ENCODE data around the gene PLXNB2.
A peak's percentile ranks its signal among the peaks of the same experiment; 100 is the strongest.

Gene PLXNB2

DNA sequence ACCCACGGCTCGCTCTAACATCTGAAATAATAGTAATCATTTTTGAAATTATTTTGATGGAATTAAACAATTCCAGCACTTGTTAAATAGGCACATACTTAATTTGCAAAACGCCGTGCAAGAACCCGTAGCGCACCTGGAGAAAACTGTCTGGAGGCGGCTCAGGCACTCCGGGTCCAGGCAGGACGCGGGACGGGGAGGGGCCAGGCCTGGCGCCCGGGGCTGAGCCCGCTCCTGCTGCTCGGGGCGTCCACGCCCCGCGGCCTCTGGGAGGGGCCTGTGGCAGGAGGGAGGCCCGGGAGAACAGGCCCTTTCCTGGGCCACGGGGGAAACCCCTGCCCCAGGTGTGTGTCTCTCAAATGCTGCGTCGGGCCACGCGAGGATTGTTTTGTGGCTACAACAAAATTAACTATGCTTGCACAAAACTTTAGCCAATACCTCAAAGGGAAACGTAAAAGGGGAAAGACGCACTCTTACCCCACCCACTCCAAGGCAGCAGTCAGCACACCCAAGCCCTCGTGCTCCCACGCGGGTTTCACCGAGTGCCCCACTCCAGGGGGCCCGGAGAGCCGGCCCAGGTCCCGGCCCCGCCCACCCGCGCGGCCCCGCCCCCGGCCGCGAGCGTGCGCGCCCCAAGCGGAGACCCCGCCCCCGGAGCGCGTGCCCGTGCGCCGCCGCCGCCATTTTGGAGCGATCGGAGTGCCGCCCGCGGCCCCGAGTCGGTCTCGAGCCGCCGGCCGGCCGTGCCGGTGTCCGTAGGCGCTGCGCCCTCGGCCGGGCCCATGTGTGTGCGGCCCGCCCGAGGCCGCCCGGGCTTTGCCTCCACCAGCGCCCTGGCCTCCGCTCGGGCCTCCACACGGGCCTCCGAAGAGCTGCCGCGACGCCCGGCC, 35.5 kb upstream of the PLXNB2 start, which contains the start of gene PPP6R2 (continued):
- peak; percentile 65; the same call in 1 of the 2 replicates for TF ChIP-seq KLF9 (tag by site-specific recombination; IDR thresholded peaks at IDR 0.05; ENCODE audit: low read depth)
- no peak for TF ChIP-seq ZNF621 (tag by site-specific recombination; IDR thresholded peaks at IDR 0.05)
- no peak for TF ChIP-seq TRIM28 (IDR thresholded peaks at IDR 0.05; ENCODE audit: borderline replicate concordance, low read length)
- TF ChIP-seq ZNF514 (tag by site-specific recombination; IDR thresholded peaks at IDR 0.05): no peak
- TF ChIP-seq, protein P1, sequence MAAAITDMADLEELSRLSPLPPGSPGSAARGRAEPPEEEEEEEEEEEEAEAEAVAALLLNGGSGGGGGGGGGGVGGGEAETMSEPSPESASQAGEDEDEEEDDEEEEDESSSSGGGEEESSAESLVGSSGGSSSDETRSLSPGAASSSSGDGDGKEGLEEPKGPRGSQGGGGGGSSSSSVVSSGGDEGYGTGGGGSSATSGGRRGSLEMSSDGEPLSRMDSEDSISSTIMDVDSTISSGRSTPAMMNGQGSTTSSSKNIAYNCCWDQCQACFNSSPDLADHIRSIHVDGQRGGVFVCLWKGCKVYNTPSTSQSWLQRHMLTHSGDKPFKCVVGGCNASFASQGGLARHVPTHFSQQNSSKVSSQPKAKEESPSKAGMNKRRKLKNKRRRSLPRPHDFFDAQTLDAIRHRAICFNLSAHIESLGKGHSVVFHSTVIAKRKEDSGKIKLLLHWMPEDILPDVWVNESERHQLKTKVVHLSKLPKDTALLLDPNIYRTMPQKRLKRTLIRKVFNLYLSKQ (tag by site-specific recombination; IDR thresholded peaks at IDR 0.05; ENCODE audit: borderline replicate concordance): no peak
- no peak for TF ChIP-seq ZNF639 (tag by site-specific recombination; IDR thresholded peaks at IDR 0.05)
- no peak for TF ChIP-seq ZNF692 (tag by site-specific recombination; IDR thresholded peaks at IDR 0.05)
- TF ChIP-seq TSHZ1 (tag by site-specific recombination; IDR thresholded peaks at IDR 0.05; ENCODE audit: borderline replicate concordance): peak; percentile 25; the same call in 1 of the 2 replicates
- TF ChIP-seq, protein P2, sequence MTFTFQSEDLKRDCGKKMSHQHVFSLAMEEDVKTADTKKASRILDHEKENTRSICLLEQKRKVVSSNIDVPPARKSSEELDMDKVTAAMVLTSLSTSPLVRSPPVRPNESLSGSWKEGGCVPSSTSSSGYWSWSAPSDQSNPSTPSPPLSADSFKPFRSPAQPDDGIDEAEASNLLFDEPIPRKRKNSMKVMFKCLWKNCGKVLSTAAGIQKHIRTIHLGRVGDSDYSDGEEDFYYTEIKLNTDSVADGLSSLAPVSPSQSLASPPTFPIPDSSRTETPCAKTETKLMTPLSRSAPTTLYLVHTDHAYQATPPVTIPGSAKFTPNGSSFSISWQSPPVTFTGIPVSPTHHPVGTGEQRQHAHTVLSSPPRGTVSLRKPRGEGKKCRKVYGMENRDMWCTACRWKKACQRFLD (tag by site-specific recombination; IDR thresholded peaks at IDR 0.05): no peak
- no peak for TF ChIP-seq ZNF701 (tag by site-specific recombination; IDR thresholded peaks at IDR 0.05)
- TF ChIP-seq ZBTB17 (tag by site-specific recombination; IDR thresholded peaks at IDR 0.05): peak; percentile 44
- TF ChIP-seq, protein P3, sequence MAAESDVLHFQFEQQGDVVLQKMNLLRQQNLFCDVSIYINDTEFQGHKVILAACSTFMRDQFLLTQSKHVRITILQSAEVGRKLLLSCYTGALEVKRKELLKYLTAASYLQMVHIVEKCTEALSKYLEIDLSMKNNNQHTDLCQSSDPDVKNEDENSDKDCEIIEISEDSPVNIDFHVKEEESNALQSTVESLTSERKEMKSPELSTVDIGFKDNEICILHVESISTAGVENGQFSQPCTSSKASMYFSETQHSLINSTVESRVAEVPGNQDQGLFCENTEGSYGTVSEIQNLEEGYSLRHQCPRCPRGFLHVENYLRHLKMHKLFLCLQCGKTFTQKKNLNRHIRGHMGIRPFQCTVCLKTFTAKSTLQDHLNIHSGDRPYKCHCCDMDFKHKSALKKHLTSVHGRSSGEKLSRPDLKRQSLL (tag by site-specific recombination; IDR thresholded peaks at IDR 0.05): peak; percentile 93; the same call in 1 of the 2 replicates
- TF ChIP-seq ZNF10 (tag by site-specific recombination; IDR thresholded peaks at IDR 0.05): no peak
- TF ChIP-seq KLF17 (tag by site-specific recombination; IDR thresholded peaks at IDR 0.05): 0 out of 2 replicates have a peak, but pooled peaks have one; percentile 30
- TF ChIP-seq GLIS1 (tag by site-specific recombination; IDR thresholded peaks at IDR 0.05): peak; percentile 74
- no peak for TF ChIP-seq PRDM1 (tag by site-specific recombination; IDR thresholded peaks at IDR 0.05)
- no peak for TF ChIP-seq PRDM6 (tag by site-specific recombination; IDR thresholded peaks at IDR 0.05)
- TF ChIP-seq SALL2 (tag by site-specific recombination; IDR thresholded peaks at IDR 0.05; ENCODE audit: borderline replicate concordance): no peak
- no peak for TF ChIP-seq ZNF843 (tag by site-specific recombination; IDR thresholded peaks at IDR 0.05)
- TF ChIP-seq, protein P4, sequence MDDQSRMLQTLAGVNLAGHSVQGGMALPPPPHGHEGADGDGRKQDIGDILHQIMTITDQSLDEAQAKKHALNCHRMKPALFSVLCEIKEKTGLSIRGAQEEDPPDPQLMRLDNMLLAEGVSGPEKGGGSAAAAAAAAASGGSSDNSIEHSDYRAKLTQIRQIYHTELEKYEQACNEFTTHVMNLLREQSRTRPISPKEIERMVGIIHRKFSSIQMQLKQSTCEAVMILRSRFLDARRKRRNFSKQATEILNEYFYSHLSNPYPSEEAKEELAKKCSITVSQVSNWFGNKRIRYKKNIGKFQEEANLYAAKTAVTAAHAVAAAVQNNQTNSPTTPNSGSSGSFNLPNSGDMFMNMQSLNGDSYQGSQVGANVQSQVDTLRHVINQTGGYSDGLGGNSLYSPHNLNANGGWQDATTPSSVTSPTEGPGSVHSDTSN (CRISPR knock-in tag; IDR thresholded peaks at IDR 0.05): peak; percentile 54; the same call in 1 of the 2 replicates
- no peak for TF ChIP-seq ELK4 (IDR thresholded peaks at IDR 0.05; ENCODE audit: borderline replicate concordance, low read depth, low read length)
- no peak for TF ChIP-seq ZNF350 (tag by site-specific recombination; IDR thresholded peaks at IDR 0.05)

Data from HEK293 (cell line).